OCI-M1 (cell line): Measurements from ENCODE around the gene C3orf18.

ENCODE experiments used
- DNase-seq: peaks from one replicate; lab custom pipeline; 2025; lab: John Stamatoyannopoulos, UW

The C3orf18 gene

GRCh38 chr3:50567386-50568167 lies at the start of gene C3orf18:
Gene C3orf18 (minus strand): TSS chr3:50567747. CDS start chr3:50565699, 2,048 bp downstream.
- DNase-seq: peak; percentile 82

GRCh38 chr3:50616770-50617095 lies 49.2 kb upstream of the C3orf18 start:
- peak; percentile 94 for DNase-seq

GRCh38 chr3:50616003-50616769 lies 48.6 kb upstream of the C3orf18 start:
- peak; percentile 84 for DNase-seq

- no peak for DNase-seq
These were observed 47.6 kb upstream of the C3orf18 start for GRCh38 chr3:50615190-50615589.

GRCh38 chr3:50612970-50613846 lies 45.7 kb upstream of the C3orf18 start:
- DNase-seq: no peak

- DNase-seq: peak; percentile 84
These were observed 44.8 kb upstream of the C3orf18 start for GRCh38 chr3:50612234-50612882.

GRCh38 chr3:50611464-50612233 lies 44.1 kb upstream of the C3orf18 start, which contains the start of gene CISH:
Gene CISH (minus strand): TSS chr3:50611774. CDS start chr3:50611650, 124 bp downstream.
- peak; percentile 98 for DNase-seq

GRCh38 chr3:50610992-50611463 lies 43.5 kb upstream of the C3orf18 start:
- no peak for DNase-seq

GRCh38 chr3:50610181-50610971 lies 42.8 kb upstream of the C3orf18 start:
- DNase-seq: peak; percentile 53

- DNase-seq: no peak
These were observed 42.2 kb upstream of the C3orf18 start for GRCh38 chr3:50609763-50610085.

- no peak for DNase-seq
These were observed 41.7 kb upstream of the C3orf18 start for GRCh38 chr3:50609071-50609762.

- DNase-seq: no peak
These were observed 40.7 kb upstream of the C3orf18 start for GRCh38 chr3:50608278-50608677.

GRCh38 chr3:50607271-50608091 lies 39.9 kb upstream of the C3orf18 start:
- DNase-seq: no peak

- DNase-seq: no peak
These were observed 39.0 kb upstream of the C3orf18 start for GRCh38 chr3:50606596-50606995.

GRCh38 chr3:50605901-50606326 lies 38.4 kb upstream of the C3orf18 start:
- no peak for DNase-seq

- DNase-seq: no peak
These were observed 37.4 kb upstream of the C3orf18 start for GRCh38 chr3:50604628-50605588.

GRCh38 chr3:50604110-50604621 lies 36.6 kb upstream of the C3orf18 start:
- DNase-seq: no peak
